Measurements from ENCODE around the gene TUBA3E. TPM values are rescaled to one million over a fixed set of nuclear protein-coding genes. Genes with fewer than 3 reads are reported as not detected.
"Not testable (repeated sequence)": the region's sequence is repeated elsewhere in the genome, so short reads cannot be mapped to it uniquely, and the experiment has no call there.

Gene TUBA3E
- total RNA-seq, 4 donors from 2014 or later = 12.8 TPM; not detected in 3

DNA sequence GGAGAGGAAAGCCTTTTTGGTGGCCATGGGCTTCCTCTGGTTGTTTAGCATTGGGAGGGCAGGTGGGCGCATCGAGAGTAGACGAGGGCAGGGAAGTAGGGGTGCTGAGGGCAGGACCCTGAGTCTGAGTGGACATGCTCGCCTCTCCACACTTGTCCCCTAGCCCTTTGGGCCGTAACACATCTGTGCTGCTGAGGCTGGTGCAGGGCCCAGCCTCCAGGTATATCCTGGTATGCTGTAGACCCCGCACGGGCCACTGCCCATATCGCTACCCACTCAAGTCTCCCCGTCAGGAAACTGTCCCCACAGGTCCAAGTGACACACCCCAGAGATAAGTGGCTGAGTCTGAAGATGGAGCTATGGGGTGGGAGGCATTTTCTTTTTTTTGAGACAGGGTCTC is 39.6 kb downstream of the TUBA3E start:
- intact Hi-C loops (cut with DNase I; ENCODE audit: low total_unique reads) = no loop called here
- DNase-seq = no peak
- no peaks in the 10 kb centered on the region for H3K36me3 ChIP-seq
- no peaks in the 10 kb centered on the region for H3K4me1 ChIP-seq
- no peak overlapping the region for H3K4me3 ChIP-seq
- no peaks in the 10 kb centered on the region for H3K9me3 ChIP-seq
- H3K27ac ChIP-seq = no peak overlapping the region
- H3K27me3 ChIP-seq = no peaks in the 10 kb centered on the region
- TF ChIP-seq POLR2A (IDR thresholded peaks at IDR 0.05) (no peak), CTCF (IDR thresholded peaks at IDR 0.05) (no peak)

- H3K36me3 ChIP-seq; intact Hi-C loops (cut with DNase I; ENCODE audit: low total_unique reads); H3K4me1 ChIP-seq: not testable (repeated sequence)
These were observed 40.3 kb downstream of the TUBA3E start for GRCh38 chr2:130157825-130158514.

GRCh38 chr2:130157354-130157753 is 40.9 kb downstream of the TUBA3E start:
- H3K27ac ChIP-seq; H3K4me1 ChIP-seq; H3K9me3 ChIP-seq; H3K4me3 ChIP-seq; H3K27me3 ChIP-seq; intact Hi-C loops (cut with DNase I; ENCODE audit: low total_unique reads); H3K36me3 ChIP-seq; DNase-seq: not testable (repeated sequence)

More at GRCh38 chr2:130157825-130158514, 40.3 kb downstream of the TUBA3E start:
- H3K9me3 ChIP-seq, H3K27ac ChIP-seq, H3K27me3 ChIP-seq, H3K4me3 ChIP-seq, DNase-seq: not testable (repeated sequence)

- intact Hi-C loops (cut with DNase I; ENCODE audit: low total_unique reads) = no loop called here
- Histone ChIP-seq H3K27ac (no peak overlapping the region), H3K4me1 (no peaks in the 10 kb centered on the region), H3K4me3 (no peak overlapping the region), H3K36me3 (no peaks in the 10 kb centered on the region), H3K9me3 (no peaks in the 10 kb centered on the region), H3K27me3 (no peaks in the 10 kb centered on the region)
- DNase-seq = no peak
- no peak for TF ChIP-seq CTCF (IDR thresholded peaks at IDR 0.05)
- no peak for TF ChIP-seq POLR2A (IDR thresholded peaks at IDR 0.05)
These were observed 41.6 kb downstream of the TUBA3E start for GRCh38 chr2:130156624-130157004.

DNA sequence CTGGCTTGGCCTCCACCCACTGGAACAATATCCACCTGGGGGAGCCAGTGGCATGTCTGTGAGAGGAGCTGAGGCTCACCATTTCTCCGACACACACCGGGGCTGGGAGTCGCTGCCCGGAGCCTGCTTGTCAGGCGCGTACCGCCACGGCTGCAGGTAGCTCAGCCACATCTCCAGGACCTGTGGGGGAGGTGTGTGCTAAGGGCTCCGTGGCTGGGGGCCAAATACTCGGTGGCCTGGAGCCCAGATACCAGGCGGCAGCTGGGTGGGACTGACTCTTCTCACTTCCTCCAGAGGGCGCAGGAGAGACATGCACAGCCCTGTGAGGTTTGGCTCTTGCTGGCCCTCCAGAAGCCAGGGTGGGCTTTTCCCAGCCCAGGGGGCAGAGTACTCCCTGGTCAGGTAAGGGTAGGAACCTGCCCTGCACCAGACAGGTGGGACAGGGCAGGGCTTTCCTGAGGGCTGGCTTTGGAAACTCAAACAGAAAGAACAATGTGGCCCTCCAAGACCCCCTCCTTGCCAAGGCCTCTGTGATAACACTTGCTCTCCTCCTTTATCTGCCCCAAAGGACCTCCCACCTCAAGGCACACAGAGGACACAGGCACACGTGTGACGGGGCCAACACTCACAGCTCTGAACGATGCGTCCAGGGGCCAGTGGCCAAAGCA is 42.1 kb downstream of the TUBA3E start:
- H3K4me1 ChIP-seq; H3K36me3 ChIP-seq; H3K4me3 ChIP-seq; intact Hi-C loops (cut with DNase I; ENCODE audit: low total_unique reads); H3K27me3 ChIP-seq; H3K9me3 ChIP-seq; H3K27ac ChIP-seq: not testable (repeated sequence)
- DNase-seq = peak; percentile 31 to 45
- peak in 3 of 4 experiments; percentile 13 to 53 (median 45) for TF ChIP-seq CTCF (IDR thresholded peaks at IDR 0.05)

All from uterus (tissue), 4 donors.